ENCODE results near the gene NTSR2.

NTSR2 gene

DNA sequence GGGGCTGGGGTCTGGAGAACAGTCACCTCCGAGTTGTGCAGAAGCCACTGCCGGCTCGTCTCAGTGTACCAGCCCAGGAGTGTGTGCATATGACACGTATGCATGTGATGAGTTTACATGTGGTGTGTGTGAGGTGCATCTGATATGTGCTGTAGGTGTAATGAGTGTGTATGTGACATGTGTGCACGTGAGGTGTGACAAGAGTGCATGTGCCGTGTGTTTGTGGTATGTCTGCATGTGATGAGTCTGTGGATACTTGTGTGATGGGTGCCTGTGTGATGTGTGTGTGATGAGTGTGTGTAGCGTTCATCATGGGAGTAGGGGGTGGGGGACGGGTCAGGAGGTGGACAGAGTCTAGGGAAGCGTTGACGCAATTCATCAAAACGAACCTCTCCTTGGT lies 12.8 kb downstream of the NTSR2 start:
- TF ChIP-seq, protein P1, sequence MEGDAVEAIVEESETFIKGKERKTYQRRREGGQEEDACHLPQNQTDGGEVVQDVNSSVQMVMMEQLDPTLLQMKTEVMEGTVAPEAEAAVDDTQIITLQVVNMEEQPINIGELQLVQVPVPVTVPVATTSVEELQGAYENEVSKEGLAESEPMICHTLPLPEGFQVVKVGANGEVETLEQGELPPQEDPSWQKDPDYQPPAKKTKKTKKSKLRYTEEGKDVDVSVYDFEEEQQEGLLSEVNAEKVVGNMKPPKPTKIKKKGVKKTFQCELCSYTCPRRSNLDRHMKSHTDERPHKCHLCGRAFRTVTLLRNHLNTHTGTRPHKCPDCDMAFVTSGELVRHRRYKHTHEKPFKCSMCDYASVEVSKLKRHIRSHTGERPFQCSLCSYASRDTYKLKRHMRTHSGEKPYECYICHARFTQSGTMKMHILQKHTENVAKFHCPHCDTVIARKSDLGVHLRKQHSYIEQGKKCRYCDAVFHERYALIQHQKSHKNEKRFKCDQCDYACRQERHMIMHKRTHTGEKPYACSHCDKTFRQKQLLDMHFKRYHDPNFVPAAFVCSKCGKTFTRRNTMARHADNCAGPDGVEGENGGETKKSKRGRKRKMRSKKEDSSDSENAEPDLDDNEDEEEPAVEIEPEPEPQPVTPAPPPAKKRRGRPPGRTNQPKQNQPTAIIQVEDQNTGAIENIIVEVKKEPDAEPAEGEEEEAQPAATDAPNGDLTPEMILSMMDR (IDR thresholded peaks at IDR 0.05): no peak
- DNase-seq (ENCODE audit: low spot score): no peak
- no peak overlapping the region for H3K27ac ChIP-seq
- no peak overlapping the region for H3K4me3 ChIP-seq

DNA sequence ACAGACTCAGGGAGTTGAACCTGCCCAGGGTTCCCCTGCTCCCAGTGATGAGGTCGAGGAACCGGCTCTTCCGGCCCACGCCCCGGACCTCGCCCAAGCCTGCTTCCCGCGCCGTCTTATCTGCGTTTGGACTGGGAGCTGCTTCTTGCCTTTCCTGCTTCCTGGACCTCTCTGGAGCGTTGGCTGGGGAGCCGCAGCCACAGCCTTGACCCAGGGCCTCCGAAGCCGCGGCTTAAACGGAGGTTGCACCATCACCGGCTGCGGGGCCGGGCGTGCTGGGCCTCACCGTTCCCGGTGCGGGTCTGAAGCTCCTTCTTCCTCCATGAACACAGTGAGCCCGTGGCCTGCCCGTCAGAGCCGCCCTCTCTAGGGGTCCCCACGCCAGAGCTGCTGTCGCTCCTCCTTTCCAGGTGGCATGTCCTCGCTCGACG lies 13.3 kb downstream of the NTSR2 start:
- DNase-seq (ENCODE audit: low spot score): no peak
- Histone ChIP-seq H3K4me3 (no peak overlapping the region), H3K27ac (no peak overlapping the region)
- TF ChIP-seq, protein P1 (IDR thresholded peaks at IDR 0.05): no peak

DNA sequence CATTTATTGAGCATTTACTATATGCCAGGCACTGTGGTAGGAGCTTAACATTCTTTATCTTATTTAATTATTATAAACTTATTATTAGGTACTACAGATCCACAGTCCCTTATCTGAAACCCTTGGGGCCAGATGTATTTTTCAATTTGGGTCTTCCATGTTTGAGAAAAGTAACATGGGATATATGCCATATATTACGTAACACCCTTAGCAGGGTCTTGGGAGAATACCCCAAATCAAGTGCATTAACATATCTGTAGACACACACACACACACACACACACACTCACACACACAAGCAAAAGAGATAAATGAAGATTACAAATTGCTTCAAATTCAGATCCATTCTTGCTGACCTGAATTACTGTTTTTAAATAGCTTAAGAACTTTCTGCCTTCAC lies 13.7 kb downstream of the NTSR2 start:
- TF ChIP-seq, protein P1 (IDR thresholded peaks at IDR 0.05): no peak
- Histone ChIP-seq H3K27ac (no peak overlapping the region), H3K4me3 (no peak overlapping the region)
- no peak for DNase-seq (ENCODE audit: low spot score)

DNA sequence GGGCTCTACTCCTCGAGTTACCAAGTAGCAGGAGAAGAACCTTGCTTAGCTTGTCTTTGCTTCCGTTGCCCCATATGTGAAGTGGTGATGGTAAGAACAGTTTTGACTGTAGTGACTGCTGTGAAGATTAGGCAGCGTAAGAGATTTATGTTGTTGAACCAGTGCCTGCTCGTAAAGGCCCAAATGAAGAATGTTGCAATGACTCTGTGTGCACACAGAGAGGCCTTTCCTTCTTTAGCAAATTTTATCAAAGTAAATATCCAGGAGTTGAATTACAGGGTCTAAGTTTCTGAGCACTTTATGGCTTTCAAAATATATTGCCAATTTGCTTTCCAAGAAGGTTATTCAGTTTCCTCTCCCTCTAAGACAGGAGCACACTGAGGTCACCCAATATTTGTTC lies 14.5 kb downstream of the NTSR2 start:
- DNase-seq (ENCODE audit: low spot score): no peak
- no peak overlapping the region for H3K4me3 ChIP-seq
- TF ChIP-seq, protein P1 (IDR thresholded peaks at IDR 0.05): no peak
- H3K27ac ChIP-seq: no peak overlapping the region

DNA sequence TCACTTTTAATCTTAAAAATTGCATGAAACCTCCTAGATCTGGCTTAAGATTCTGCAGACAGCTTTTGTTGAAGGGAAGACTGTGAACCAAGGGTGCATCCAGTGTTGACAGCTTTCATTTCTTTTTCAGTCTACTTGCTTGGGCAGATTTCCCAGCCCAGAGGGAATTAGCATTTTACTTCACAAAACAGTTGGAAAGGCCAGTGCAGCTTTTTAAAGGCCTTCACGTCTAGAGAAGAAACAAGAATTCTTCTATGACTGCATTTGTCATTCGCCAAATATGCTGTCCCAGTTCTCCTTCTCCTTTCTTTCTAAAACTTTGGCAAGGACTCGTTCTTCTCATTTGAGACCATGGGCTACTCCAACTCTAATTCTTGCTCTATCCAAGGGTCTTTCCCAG lies 17.4 kb downstream of the NTSR2 start:
- Histone ChIP-seq H3K27ac (peak overlapping the region in 1 of 2 donors; percentile 21), H3K4me3 (no peak overlapping the region)
- TF ChIP-seq, protein P1 (IDR thresholded peaks at IDR 0.05): no peak
- DNase-seq (ENCODE audit: low spot score): no peak

DNA sequence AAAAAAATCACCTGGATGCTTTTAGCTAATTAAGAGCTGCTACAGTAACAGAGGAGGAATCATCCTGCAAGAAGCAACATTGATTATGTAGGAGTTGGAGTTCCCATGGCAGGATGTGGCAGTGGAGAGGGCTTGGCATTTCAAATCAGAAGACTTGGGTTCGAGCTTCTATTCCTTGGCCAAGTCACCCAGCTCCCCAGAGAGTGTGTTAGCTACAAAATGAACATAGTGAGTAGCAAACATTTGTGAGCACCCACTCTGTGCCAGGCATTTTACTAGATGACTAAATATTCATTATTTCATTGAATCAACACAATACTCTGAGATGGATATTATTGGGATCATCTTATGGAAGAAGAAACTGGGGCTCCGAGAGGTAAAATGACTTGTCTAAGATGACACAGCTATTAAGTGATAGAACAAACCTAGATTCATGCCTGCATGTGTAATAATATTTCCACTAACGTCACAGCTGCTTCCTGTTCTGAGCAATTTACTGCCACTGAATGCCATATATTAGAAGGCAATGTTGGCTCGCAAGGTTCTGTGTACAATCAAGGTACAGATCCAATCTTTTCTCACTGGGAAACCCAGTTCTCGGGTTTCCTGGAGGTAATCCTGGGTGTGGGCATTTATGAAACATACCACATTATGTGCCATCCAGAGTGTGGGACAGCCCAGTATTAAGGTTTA lies 18.0 kb downstream of the NTSR2 start:
- Histone ChIP-seq H3K27ac (no peak overlapping the region), H3K4me3 (no peak overlapping the region)
- no peak for DNase-seq (ENCODE audit: low spot score)
- TF ChIP-seq, protein P1 (IDR thresholded peaks at IDR 0.05): no peak

DNA sequence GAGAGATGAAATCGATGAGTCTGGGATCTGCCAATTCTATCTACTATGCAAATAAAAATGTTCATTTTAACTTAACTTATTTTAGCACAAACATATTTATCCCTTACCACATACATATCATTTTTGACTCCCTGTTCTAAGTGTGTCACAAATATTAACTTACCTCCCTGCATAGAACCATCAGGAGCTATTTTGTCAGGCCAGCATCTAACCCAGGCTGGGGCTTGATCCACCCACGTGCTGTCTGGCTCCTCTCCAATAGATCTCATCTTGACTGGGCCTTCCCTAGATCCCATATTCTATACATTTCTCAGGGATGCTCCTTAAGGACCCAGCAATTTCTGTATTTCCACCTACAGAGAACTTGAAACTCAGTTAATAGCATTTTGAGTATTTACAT lies 20.9 kb downstream of the NTSR2 start:
- TF ChIP-seq, protein P1 (IDR thresholded peaks at IDR 0.05): no peak
- H3K4me3 ChIP-seq: no peak overlapping the region
- DNase-seq (ENCODE audit: low spot score): no peak
- H3K27ac ChIP-seq: no peak overlapping the region

All from coronary artery (tissue), 2 donors.